GM12891 (cell line): ENCODE data around the gene PPP1R9B.
A peak's percentile ranks its signal among the peaks of the same experiment; 100 is the strongest.

ENCODE experiments used
- DNase-seq: peaks from one replicate; pipeline ENCODE4 v3.0.0; 2011; ENCODE audit warnings: low spot score; ENCODE audit not compliant: insufficient read length
- FAIRE-seq: peaks from 2 replicates; lab custom pipeline; 2011; peaks lifted over from hg19 to GRCh38; lab: Jason Lieb, UNC
- PAX5 ChIP-seq: IDR thresholded peaks from 2 replicates; pipeline ENCODE4 v1.6.1; 2011; ENCODE audit warnings: low read length, moderate library complexity, mild to moderate bottlenecking; ENCODE audit not compliant: insufficient read depth, severe bottlenecking
- POLR2A ChIP-seq: IDR thresholded peaks from 2 replicates; pipeline ENCODE4 v1.6.1; 2011; ENCODE audit warnings: low read depth, low read length, control low read depth
- POLR2AphosphoS5 ChIP-seq: IDR thresholded peaks from 2 replicates; pipeline ENCODE4 v1.6.1; 2011; ENCODE audit warnings: low read depth, low read length, control low read depth
- POU2F2 ChIP-seq: IDR thresholded peaks from 2 replicates; pipeline ENCODE4 v1.6.1; 2011; ENCODE audit warnings: low read depth, mild to moderate bottlenecking, control low read depth, low read length, moderate library complexity
- SPI1 ChIP-seq: IDR thresholded peaks from 2 replicates; pipeline ENCODE4 v1.6.1; 2011; ENCODE audit warnings: low read depth, low read length, control low read depth
- TAF1 ChIP-seq: IDR thresholded peaks from 2 replicates; pipeline ENCODE4 v1.6.1; 2011; ENCODE audit warnings: low read depth, low read length, control low read depth

Gene PPP1R9B

DNA sequence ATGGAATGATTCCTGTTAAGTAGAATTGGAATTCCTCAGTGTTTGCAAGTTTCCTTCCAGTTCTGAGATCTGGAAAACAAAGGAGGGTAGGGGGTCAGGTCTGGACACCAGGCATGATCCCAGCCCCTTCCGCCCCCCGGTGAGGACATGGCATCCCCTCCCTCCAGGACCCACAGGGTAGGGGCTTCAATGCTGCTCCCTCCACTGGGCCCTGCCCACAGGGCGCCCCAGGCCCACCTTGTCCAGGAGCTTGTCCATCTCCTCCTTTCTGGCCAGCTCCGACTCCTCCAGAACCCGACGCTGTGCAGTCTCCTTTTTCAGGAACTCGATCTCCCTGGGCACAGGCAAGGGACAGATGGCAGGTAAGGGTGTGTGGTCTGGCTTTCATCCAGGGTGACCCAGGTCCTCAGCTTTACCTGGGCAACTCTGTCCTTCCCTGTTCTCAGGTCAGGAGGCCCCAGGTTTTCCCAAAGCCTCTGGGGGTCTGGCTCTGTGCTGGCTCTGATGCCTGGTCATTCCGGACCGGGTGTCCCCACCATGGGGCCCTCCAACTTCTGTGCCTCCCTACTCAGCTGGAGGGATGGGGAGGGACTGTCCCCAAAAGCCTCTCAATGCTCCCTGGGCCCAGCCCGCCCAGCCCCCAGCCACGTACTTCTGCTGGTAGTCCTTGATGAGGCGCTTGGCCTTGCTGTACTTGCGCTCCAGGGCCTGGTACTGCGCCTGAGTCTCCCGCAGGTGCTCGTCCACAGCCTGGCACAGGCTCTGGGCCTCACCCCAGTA is 15.0 kb downstream of the PPP1R9B start:
- TF ChIP-seq PAX5 (no peak), TAF1 (no peak), SPI1 (no peak), POLR2AphosphoS5 (no peak), POLR2A (no peak), POU2F2 (no peak)
- no peak for FAIRE-seq

DNA sequence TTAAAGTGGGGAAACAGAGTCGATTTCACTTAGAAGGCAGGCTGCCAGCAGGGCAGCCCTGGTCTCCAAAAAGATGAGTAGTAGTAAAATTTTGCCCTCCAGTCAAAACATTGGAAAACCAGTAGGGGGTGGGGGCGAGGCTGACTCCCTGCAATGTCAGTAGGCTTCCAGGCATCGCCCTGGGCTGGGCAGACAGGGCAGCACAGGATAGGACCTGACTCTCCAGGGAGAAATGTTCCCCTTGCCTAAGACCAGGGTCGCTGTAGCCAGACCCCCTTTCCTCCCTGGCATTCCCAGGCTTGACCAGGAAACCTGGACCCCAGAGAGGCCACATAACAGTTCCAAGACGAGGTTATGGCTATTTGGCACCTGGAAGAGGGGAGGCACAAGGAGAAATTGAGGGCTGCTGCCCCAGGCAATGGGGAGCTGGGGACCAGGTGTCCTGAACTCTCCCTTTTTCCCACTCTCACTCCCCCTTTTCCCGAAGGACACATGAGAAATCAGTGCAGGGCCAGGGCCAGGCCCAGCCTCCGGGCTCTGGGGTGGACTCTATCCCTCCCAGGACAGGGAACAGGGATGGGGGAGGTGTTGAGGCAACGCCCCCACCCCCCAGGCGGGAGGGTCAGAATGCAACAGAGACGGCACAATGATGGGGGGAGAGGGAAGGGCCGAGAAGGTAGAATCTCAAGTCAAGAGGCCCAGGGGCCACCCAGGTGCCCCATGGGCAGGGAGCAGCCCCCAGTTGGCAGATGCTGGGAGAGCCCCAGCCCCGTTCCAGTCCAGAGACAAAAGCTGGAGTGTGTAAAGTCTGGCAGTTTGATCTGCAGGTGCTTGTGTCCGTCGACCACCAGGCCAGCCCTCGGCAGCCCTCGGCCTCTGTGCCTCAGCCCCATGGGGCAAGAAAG is 16.0 kb downstream of the PPP1R9B start:
- DNase-seq (no peak), FAIRE-seq (no peak)
- TF ChIP-seq TAF1 (no peak), SPI1 (no peak), POLR2A (no peak), POLR2AphosphoS5 (0 out of 2 replicates have a peak, but pooled peaks have one; percentile 35), PAX5 (no peak), POU2F2 (no peak)

More for the DNA sequence above, 15.0 kb downstream of the PPP1R9B start:
- DNase-seq, result no peak

DNA sequence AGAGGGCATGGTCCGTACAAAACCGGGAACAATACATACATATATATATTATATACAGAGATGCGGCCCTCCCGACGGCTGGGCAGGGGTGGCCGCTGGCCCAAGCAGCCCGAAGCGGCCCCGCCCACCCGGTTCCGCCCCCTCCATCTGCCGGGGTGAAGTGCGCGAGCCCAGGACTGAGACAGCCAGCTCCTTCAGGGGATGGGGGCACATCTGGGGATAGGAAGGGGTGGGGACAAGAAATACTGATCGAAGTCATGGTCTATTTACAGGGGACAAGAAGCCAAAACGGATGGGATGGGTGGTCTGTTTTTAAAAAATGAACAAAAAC is 16.7 kb downstream of the PPP1R9B start:
- FAIRE-seq (no peak), DNase-seq (no peak)
- TF ChIP-seq TAF1 (no peak), POU2F2 (no peak), PAX5 (no peak), POLR2AphosphoS5 (no peak), SPI1 (no peak), POLR2A (no peak)

DNA sequence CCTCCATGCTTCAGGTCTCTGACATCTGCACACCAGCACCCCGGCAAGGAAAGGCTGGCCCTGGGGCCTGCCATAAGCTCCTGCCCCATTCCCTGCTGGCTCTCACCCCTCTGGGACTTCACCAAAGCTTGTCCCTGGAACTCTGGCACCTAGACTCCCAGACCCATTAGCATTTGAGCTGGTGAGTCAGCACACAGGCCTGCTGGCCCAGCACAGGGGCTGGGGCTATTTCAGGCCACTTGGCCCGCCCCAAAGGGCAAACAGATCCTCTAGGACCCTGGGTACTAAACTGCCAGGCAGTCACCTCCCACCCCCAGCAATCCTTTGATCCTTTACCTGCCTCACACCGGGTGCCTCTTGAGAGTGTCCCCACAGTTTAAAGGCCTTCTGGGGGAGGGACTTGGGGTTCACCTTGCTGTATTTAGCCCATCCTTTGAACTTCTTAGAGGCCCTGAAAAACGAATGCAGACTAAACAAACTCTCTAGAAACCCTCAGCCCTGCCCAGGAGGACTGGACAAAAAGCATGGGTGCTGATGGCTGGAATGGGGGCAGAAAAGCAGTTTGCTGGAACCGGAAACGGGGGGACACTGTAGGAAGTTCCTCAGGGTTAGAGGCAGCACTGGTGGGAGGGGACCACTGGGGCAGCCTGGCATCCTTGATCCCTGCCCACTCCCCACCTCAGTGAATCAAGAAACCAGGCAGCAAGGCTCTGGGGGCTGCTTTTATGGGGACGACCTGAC is 17.3 kb downstream of the PPP1R9B start:
- no peak for DNase-seq
- TF ChIP-seq POLR2AphosphoS5 (0 out of 2 replicates have a peak, but pooled peaks have one; percentile 21), TAF1 (no peak), POU2F2 (no peak), SPI1 (no peak), POLR2A (no peak), PAX5 (no peak)
- no peak for FAIRE-seq

DNA sequence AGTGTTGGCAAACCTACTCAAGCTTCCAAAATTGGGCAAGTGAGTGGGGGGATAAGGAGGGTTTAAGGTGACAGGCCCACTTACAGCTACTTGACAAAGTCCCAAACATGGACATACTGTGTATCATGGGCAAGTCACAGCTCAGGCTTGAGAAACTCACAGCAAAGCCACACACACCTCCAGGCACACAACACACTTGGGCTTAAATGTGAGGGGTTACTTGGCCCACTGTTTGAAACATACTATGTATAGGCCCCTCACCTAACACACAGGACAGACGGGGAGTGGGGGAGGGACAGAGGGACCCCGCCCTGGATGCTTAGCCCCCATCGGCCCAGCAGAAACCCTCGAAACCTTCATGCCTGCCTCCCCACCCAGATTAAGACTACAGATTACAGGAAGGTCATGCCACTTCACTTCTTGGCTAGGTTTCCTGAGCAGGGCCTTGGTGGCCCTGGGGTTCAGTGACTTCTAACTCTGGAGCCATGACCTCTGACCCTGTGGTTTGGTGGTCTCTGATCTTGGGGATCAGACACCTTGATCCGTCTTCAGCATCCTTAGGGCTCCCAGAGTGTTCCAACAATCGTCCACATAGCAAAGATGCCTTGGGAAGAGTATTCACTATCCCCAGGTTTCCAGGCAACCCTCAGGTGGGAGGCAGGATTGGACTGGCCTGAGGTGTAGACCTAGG is 18.2 kb downstream of the PPP1R9B start:
- DNase-seq, result no peak
- TF ChIP-seq POLR2AphosphoS5 (peak; percentile 33; the same call in 1 of the 2 replicates), PAX5 (no peak), POU2F2 (no peak), POLR2A (no peak; the same call in 1 of the 2 replicates), TAF1 (no peak)
- FAIRE-seq, result no peak

DNA sequence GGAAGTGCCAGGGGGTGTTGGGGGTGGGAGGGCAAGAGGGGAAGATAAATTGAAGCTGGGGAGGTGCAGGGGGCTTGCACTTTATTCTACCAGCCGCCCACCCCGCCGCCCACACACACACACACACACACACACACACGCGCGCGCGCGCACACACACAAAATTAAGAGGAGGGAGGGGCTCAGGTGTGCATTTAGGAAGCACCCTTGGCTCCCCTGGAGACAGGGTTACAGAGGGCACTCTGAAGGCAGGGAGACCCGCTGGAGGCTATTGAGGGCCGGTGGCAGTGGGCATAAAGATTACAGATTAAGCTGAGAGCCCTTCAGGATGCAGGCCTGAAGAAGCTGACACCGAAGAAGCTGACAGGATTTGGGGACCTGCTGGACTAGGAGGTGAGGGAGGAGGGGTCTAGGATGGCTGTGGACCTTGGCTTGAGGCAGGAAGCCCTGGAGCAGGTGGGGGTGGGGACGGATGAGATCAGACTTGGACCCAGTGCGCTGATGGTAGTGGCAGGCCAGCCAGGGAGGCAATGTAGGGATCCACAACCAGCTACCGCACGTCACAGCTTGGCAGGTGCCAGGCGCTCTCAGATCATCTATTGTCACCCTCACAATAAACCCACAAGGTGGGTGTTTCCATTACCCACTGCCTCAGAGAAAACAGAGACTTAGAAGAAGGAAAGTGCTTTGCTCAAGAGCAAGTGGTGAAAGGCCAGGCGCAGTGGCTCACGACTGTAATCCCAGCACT is 19.7 kb downstream of the PPP1R9B start:
- TF ChIP-seq TAF1, result no peak
- no peak for FAIRE-seq

DNA sequence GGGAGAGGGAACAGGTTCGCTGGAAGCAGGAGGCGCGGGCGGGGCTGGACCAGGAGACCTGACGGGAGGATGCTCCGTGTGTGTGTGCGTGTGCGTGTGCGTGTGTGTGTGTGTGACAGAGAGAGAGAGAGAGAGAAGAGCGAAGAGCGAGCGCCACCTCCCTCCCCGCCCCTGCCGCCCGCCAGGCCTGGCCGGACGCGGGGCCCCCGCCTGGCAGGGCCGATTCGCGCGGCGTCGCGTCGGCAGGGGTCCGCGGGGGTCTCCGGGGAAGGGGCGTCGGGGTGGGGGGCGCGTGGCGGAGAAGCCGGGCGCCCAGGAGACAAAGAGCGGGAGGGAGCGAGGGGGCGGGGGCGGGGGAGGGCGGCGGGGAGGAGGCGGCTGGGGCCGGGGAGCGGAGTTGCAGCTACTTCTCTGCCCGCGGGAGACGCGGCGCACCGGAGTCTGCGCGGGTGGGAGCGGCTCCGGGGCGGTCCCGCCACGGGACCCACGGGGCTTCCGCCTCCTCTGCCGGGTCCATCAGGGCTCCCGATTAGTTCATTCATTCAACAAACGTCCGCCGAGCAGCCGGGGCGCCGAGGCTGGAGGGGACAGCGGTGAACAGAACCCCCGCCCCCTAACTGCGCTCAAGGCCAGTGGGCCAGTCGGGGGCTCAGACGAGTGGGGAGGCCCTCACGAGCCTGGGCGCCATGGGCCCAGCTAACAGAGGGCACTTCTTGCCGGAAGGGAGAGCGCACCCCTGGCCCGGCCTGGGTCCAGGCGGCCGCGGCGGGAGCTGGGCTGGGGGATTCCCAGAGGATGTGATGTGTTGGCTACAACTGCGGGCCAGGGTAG is 20.5 kb downstream of the PPP1R9B start, which contains the start of gene SAMD14:
TSS of gene SAMD14 (minus strand) at position 433 of the 831 bp plus-strand sequence. CDS start 5,201 bp downstream, outside the sequence.
- TF ChIP-seq POLR2A, result no peak
- TF ChIP-seq POU2F2, result no peak
- no peak for TF ChIP-seq SPI1
- no peak for TF ChIP-seq POLR2AphosphoS5
- no peak for TF ChIP-seq PAX5
- TF ChIP-seq TAF1, result no peak
- FAIRE-seq (peak; percentile 33), DNase-seq (peak; percentile 67)

More for the DNA sequence above, 19.7 kb downstream of the PPP1R9B start:
- DNase-seq, result no peak

DNA sequence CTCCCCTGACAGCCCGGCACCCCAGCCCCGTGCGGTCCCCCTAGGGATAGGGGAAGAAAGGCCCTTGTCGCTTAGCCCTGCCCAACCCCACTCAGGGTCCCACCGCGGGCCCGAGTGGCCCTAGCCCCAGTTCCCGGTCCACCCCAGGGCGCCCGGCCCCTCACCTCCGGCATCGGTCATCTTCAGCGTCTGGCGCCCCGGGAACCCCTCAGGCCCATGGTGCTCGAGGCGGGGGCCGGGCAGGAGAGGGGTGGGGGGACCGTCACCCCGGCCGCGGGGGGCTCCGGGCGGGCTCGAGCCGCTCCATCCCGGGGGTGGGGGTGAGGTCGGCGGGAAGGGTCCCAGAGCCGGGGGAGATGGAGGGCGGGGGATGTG is 21.1 kb downstream of the PPP1R9B start:
- TF ChIP-seq POLR2AphosphoS5 (no peak), SPI1 (no peak), POU2F2 (no peak), TAF1 (no peak), POLR2A (no peak), PAX5 (no peak)
- no peak for FAIRE-seq
- DNase-seq, result no peak
